ENCODE data around the gene PLEKHG4B. TPM values are rescaled to one million over a fixed set of nuclear protein-coding genes. Genes with fewer than 3 reads are reported as not detected.

PLEKHG4B gene
- total RNA-seq, 2 donors from 2014 or later: 0.05 to 0.17 TPM

GRCh38 chr5:74503-75109 lies 17.4 kb upstream of the PLEKHG4B start:
- no peak for TF ChIP-seq CTCF (IDR thresholded peaks at IDR 0.05)

DNA sequence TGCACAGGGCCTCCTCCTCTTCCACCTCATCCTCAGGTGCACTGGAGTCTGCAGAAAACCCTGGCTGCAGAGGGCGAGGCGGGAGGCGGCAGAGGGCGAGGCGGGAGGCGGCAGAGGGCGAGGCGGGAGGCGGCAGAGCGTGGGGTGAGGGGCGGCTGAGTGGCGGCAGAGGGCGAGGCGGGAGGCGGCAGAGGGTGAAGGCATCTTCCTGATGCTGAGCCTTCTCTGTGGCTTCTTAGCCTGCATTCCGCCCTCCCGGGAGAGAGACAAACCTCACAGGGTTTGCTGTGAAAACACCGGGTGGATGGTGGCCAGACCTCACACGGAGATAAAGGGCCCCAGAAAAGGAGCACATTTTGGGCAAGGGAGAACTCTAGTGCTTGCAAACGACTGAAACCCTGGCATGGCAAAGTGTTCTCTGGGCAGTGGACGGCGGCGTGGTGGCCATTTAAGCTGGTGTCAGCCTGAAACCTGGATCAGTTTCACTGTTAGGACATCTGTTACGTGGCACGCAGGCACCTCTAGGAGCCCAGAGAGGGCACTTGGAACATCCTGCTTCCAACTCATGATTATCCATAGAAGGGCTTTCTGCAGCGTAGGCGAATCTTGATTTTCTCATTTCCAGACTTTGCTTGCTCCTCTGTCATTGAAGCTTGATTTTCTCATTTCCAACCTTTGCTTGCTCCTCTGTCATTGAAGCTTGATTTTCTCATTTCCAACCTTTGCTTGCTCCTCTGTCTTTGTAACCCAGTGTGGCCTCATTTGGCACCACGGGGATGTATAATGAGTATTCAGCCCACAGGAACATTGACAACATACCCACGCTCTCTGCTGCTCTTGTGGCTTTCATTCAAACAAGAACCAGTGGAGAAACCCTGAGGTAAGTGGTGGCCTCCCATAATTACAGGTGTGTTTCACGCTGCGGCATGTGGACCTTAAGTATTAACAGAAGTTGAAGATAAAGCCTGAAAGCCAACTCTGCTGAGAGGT lies 16.3 kb upstream of the PLEKHG4B start:
- intact Hi-C loops (cut with DNase I): no loop called here
- Histone ChIP-seq H3K9me3 (no peaks in the 10 kb centered on the region), H3K27me3 (no peaks in the 10 kb centered on the region), H3K27ac (no peak overlapping the region), H3K4me1 (no peaks in the 10 kb centered on the region), H3K9ac (ENCODE audit: low read depth in 2 of 2, low read length in 2 of 2) (no peak overlapping the region), H3K4me3 (no peak overlapping the region), H3K36me3 (no peaks in the 10 kb centered on the region)
- no peak for DNase-seq
- no peak for TF ChIP-seq CTCF (IDR thresholded peaks at IDR 0.05)

More at GRCh38 chr5:74503-75109, 17.4 kb upstream of the PLEKHG4B start:
- no peaks in the 10 kb centered on the region for H3K9me3 ChIP-seq
- H3K4me1 ChIP-seq: no peaks in the 10 kb centered on the region
- H3K4me3 ChIP-seq: no peak overlapping the region
- H3K27me3 ChIP-seq: no peaks in the 10 kb centered on the region
- no peaks in the 10 kb centered on the region for H3K36me3 ChIP-seq
- no peak overlapping the region for H3K9ac ChIP-seq (ENCODE audit: low read depth in 2 of 2, low read length in 2 of 2)
- intact Hi-C loops (cut with DNase I): no loop called here
- no peak overlapping the region for H3K27ac ChIP-seq
- DNase-seq: no peak

DNA sequence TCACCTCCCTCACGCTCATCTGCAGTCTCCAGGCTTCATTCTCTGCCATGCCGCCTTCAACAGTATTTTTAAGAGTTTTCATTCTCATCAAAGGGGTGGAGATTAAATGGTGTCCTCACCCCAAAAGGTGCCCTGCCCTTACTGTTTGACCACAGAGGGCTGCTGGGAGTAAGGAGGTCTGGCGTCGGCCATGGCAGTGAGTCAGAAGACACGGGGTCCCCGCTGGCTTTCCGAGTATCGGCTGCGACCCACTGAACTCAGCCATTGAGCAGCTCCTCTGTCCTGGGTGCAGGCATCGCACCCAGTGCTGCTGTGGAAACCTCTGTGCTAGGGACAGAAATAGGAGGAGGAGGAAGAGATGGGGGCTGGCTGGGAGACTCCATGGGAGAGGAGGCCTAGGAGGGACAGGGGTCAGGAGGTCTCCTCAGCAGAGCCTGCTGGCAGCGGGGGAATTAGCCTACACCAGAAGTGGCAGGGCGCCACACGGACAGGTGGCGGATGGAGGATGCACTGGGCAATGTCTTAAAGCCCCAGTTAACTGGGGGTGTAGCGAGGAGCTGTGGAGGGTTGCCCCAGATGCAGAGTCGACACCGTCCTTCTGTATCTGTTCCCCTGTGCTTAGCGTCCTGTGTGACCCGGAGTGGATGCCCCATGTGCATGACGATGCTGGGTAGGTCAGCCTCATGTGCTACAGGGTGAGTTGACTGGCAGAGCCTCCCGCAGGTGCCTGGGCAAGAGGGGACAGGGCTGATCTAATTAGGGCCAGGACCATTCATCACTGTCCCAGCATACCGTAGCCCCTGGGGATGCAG lies 15.4 kb upstream of the PLEKHG4B start:
- no peaks in the 10 kb centered on the region for H3K4me1 ChIP-seq
- H3K4me3 ChIP-seq: no peak overlapping the region
- no peak for DNase-seq
- no peak overlapping the region for H3K9ac ChIP-seq (ENCODE audit: low read depth in 2 of 2, low read length in 2 of 2)
- no peak overlapping the region for H3K27ac ChIP-seq
- intact Hi-C loops (cut with DNase I): no loop called here
- H3K9me3 ChIP-seq: no peaks in the 10 kb centered on the region
- no peaks in the 10 kb centered on the region for H3K36me3 ChIP-seq
- TF ChIP-seq CTCF (IDR thresholded peaks at IDR 0.05): no peak
- no peaks in the 10 kb centered on the region for H3K27me3 ChIP-seq

GRCh38 chr5:77170-77501 lies 14.8 kb upstream of the PLEKHG4B start:
- Histone ChIP-seq H3K9me3 (no peaks in the 10 kb centered on the region), H3K27ac (no peak overlapping the region), H3K27me3 (no peaks in the 10 kb centered on the region), H3K4me1 (no peaks in the 10 kb centered on the region), H3K9ac (ENCODE audit: low read depth in 2 of 2, low read length in 2 of 2) (no peak overlapping the region), H3K4me3 (no peak overlapping the region), H3K36me3 (no peaks in the 10 kb centered on the region)
- DNase-seq: no peak
- intact Hi-C loops (cut with DNase I): no loop called here
- TF ChIP-seq CTCF (IDR thresholded peaks at IDR 0.05): no peak

DNA sequence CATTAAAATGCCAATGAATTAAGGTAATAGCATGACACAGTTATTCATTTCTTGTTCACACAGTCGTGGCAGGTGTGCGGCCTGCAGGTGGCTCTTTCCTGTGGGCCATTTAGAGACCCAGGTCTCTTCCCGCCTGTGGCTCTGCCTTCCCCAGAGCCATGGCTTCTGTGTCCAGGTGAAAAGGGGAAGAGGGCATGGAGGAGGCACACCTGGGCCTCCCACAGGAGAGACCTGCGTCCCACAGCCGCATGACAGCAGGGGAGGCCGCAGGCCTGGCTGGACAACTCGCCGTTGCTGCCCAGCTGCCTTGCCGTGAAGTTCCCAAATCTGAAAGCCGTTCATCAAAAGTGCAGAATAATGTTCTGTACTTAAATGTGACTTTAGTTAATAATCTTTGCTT lies 14.4 kb upstream of the PLEKHG4B start:
- TF ChIP-seq CTCF (IDR thresholded peaks at IDR 0.05): no peak
- no peak for DNase-seq
- H3K9ac ChIP-seq (ENCODE audit: low read depth in 2 of 2, low read length in 2 of 2): no peak overlapping the region
- H3K4me3 ChIP-seq: no peak overlapping the region
- intact Hi-C loops (cut with DNase I): no loop called here
- no peaks in the 10 kb centered on the region for H3K27me3 ChIP-seq
- no peaks in the 10 kb centered on the region for H3K9me3 ChIP-seq
- H3K36me3 ChIP-seq: no peaks in the 10 kb centered on the region
- no peaks in the 10 kb centered on the region for H3K4me1 ChIP-seq
- no peak overlapping the region for H3K27ac ChIP-seq

Measured in colonic mucosa (tissue), 4 donors.